NT2/D1 (cell line): ENCODE data around the gene RRBP1.

Experiments used
- DNase-seq: peaks from one replicate; pipeline ENCODE4 v3.0.0-alpha.2; 2011; ENCODE audit warnings: low read depth, low spot score
- H3K27me3 ChIP-seq: 2 replicates; pipeline ENCODE4 v1.6.0; 2011; ENCODE audit warnings: mild to moderate bottlenecking; ENCODE audit not compliant: insufficient read length, insufficient read depth
- H3K36me3 ChIP-seq: 2 replicates; pipeline ENCODE4 v1.6.1; 2011; ENCODE audit warnings: mild to moderate bottlenecking, low read length, mixed read lengths; ENCODE audit not compliant: insufficient read depth, insufficient read length
- H3K4me1 ChIP-seq: 2 replicates; pipeline ENCODE4 v1.5.1; 2011; ENCODE audit not compliant: insufficient read depth, insufficient read length
- H3K4me3 ChIP-seq: 2 replicates; pipeline ENCODE4 v1.5.1; 2011; ENCODE audit warnings: low read depth; ENCODE audit not compliant: insufficient read length
- H3K9ac ChIP-seq: 2 replicates; pipeline ENCODE4 v1.6.0; 2011; ENCODE audit warnings: low read depth; ENCODE audit not compliant: insufficient read length
- H3K9me3 ChIP-seq: 2 replicates; pipeline ENCODE4 v1.5.1; 2011; ENCODE audit warnings: mild to moderate bottlenecking, low read length; ENCODE audit not compliant: insufficient read depth
- SUZ12 ChIP-seq: IDR thresholded peaks from 2 replicates; pipeline ENCODE4 v1.6.1; 2011; ENCODE audit not compliant: insufficient read length, insufficient read depth; ENCODE audit errors: extremely low read depth
- YY1 ChIP-seq: IDR thresholded peaks from 2 replicates; pipeline ENCODE4 v1.6.1; 2011; ENCODE audit not compliant: insufficient read length, insufficient read depth
- ZNF274 ChIP-seq: IDR thresholded peaks from 2 replicates; pipeline ENCODE4 v1.6.1; 2011; ENCODE audit warnings: mild to moderate bottlenecking, low read depth, low read length

The RRBP1 gene

GRCh38 chr20:17640875-17641378 is 41.1 kb downstream of the RRBP1 start:
- Histone ChIP-seq H3K27me3 (no peaks in the 10 kb centered on the region), H3K4me1 (peaks cover 10% of the 10 kb centered on the region), H3K9me3 (no peaks in the 10 kb centered on the region), H3K4me3 (no peak overlapping the region), H3K36me3 (peaks cover 83% of the 10 kb centered on the region), H3K9ac (no peak overlapping the region)
- TF ChIP-seq SUZ12 (no peak), ZNF274 (no peak), YY1 (no peak)
- DNase-seq, result no peak

- Histone ChIP-seq H3K4me1 (peaks cover 10% of the 10 kb centered on the region), H3K9ac (no peak overlapping the region), H3K36me3 (peaks cover 89% of the 10 kb centered on the region), H3K9me3 (no peaks in the 10 kb centered on the region), H3K4me3 (no peak overlapping the region), H3K27me3 (no peaks in the 10 kb centered on the region)
- TF ChIP-seq YY1 (no peak), SUZ12 (no peak), ZNF274 (no peak)
- no peak for DNase-seq
These were observed 41.7 kb downstream of the RRBP1 start for GRCh38 chr20:17640146-17640874.

GRCh38 chr20:17638835-17639407 is 43.1 kb downstream of the RRBP1 start:
- Histone ChIP-seq H3K9me3 (no peaks in the 10 kb centered on the region), H3K4me1 (peaks cover 10% of the 10 kb centered on the region), H3K36me3 (peaks cover 92% of the 10 kb centered on the region), H3K27me3 (no peaks in the 10 kb centered on the region), H3K4me3 (no peak overlapping the region), H3K9ac (no peak overlapping the region)
- no peak for DNase-seq
- no peak for TF ChIP-seq SUZ12
- no peak for TF ChIP-seq YY1
- TF ChIP-seq ZNF274, result no peak

- Histone ChIP-seq H3K9ac (no peak overlapping the region), H3K4me3 (no peak overlapping the region), H3K27me3 (no peaks in the 10 kb centered on the region), H3K36me3 (peaks cover 92% of the 10 kb centered on the region), H3K9me3 (no peaks in the 10 kb centered on the region), H3K4me1 (peaks cover 10% of the 10 kb centered on the region)
- no peak for DNase-seq
- TF ChIP-seq YY1 (no peak), SUZ12 (no peak), ZNF274 (no peak)
These were observed 43.9 kb downstream of the RRBP1 start for GRCh38 chr20:17637985-17638640.

- Histone ChIP-seq H3K36me3 (peaks cover 92% of the 10 kb centered on the region), H3K9ac (no peak overlapping the region), H3K4me1 (peaks cover 10% of the 10 kb centered on the region), H3K4me3 (no peak overlapping the region), H3K9me3 (no peaks in the 10 kb centered on the region), H3K27me3 (no peaks in the 10 kb centered on the region)
- no peak for TF ChIP-seq ZNF274
- TF ChIP-seq YY1, result no peak
- no peak for TF ChIP-seq SUZ12
- no peak for DNase-seq
These were observed 44.6 kb downstream of the RRBP1 start for GRCh38 chr20:17637413-17637780.

GRCh38 chr20:17636523-17637412 is 45.3 kb downstream of the RRBP1 start:
- no peak for DNase-seq
- Histone ChIP-seq H3K36me3 (peaks cover 92% of the 10 kb centered on the region), H3K9me3 (no peaks in the 10 kb centered on the region), H3K4me3 (no peak overlapping the region), H3K9ac (no peak overlapping the region), H3K27me3 (no peaks in the 10 kb centered on the region), H3K4me1 (peaks cover 10% of the 10 kb centered on the region)
- TF ChIP-seq YY1 (no peak), SUZ12 (no peak), ZNF274 (no peak)
